K562 (cell line): ENCODE results near the gene ZNF853. TPM values are rescaled to one million over a fixed set of nuclear protein-coding genes. Genes with fewer than 3 reads are reported as not detected.
"Not testable (repeated sequence)": the region's sequence is repeated elsewhere in the genome, so short reads cannot be mapped to it uniquely, and the experiment has no call there.

Experiments
- BRD9 ChIP-seq: fragments of 450-650 bp; IDR thresholded peaks from 2 replicates; pipeline ENCODE4 v1.6.1; 2018; ENCODE audit warnings: low read depth; ENCODE audit not compliant: partially characterized antibody
- CEBPG ChIP-seq, 3 experiments: fragments of 200-800 bp in 1 of 3; sonication (Bioruptor generic) in 1 of 3; sonication (generic) in 1 of 3; formaldehyde crosslinking in 1 of 3; IDR thresholded peaks in 2 of 3; conservative IDR thresholded peaks in 1 of 3; 2 replicates each; pipeline versions ENCODE4 v1.6.1 to v1.8.0; 2016 to 2022; ENCODE audit warnings: missing compliant biosample characterization in 2 of 3, missing genetic modification characterization in 2 of 3, mild to moderate bottlenecking in 1 of 3, missing genetic modification reagents in 1 of 3
- DMBX1 ChIP-seq: fragments of 250-450 bp; sonication (Bioruptor Pico); IDR thresholded peaks from 2 replicates; pipeline ENCODE4 v1.8.0; 2022; ENCODE audit warnings: inconsistent platforms, mild to moderate bottlenecking, moderate library complexity, borderline replicate concordance
- FOXJ2 ChIP-seq: fragments of 200-800 bp; sonication (Bioruptor generic); IDR thresholded peaks from 2 replicates; pipeline ENCODE4 v1.6.1; 2016; ENCODE audit warnings: missing genetic modification characterization, missing compliant biosample characterization
- GABPA ChIP-seq: fragments of 200-800 bp; sonication (Bioruptor generic); conservative IDR thresholded peaks from 2 replicates; pipeline ENCODE4 v1.6.1; 2016; ENCODE audit warnings: low read depth, missing genetic modification characterization, missing compliant biosample characterization
- JUND ChIP-seq, 2 experiments: IDR thresholded peaks; 2 replicates in 1 of 2; 3 replicates in 1 of 2; pipeline ENCODE4 v1.6.1; 2011; ENCODE audit warnings: borderline replicate concordance in 2 of 2, low read depth in 2 of 2, low read length in 2 of 2, improper control_type of control experiment in 1 of 2, missing biosample characterization in 1 of 2, missing genetic modification characterization in 1 of 2, missing genetic modification reagents in 1 of 2
- MAZ ChIP-seq, 2 experiments: fragments of 450-650 bp in 1 of 2; sonication (generic) in 1 of 2; formaldehyde crosslinking; IDR thresholded peaks in 1 of 2; conservative IDR thresholded peaks in 1 of 2; 2 replicates each; pipeline versions ENCODE4 v1.4.0 to v1.5.0; 2020; ENCODE audit warnings: mild to moderate bottlenecking in 1 of 2, missing genetic modification reagents in 1 of 2
- NR2C2 ChIP-seq, 2 experiments: fragments of 200-800 bp in 1 of 2; sonication (Bioruptor generic) in 1 of 2; sonication (generic) in 1 of 2; formaldehyde crosslinking in 1 of 2; IDR thresholded peaks; 2 replicates each; pipeline versions ENCODE4 v1.6.1 to v1.8.0; 2016 to 2022; ENCODE audit warnings: mild to moderate bottlenecking in 1 of 2, missing compliant biosample characterization in 1 of 2, missing genetic modification characterization in 1 of 2, missing genetic modification reagents in 1 of 2
- SMARCA4 ChIP-seq: fragments of 450-650 bp; IDR thresholded peaks from 2 replicates; pipeline ENCODE4 v1.6.1; 2016
- TRIM24 ChIP-seq, 2 experiments: fragments of 450-650 bp; IDR thresholded peaks; 2 replicates each; pipeline ENCODE4 v1.6.1; 2016
- ZNF175 ChIP-seq: fragments of 200-800 bp; sonication (Bioruptor generic); IDR thresholded peaks from 2 replicates; pipeline ENCODE4 v1.6.1; 2016; ENCODE audit warnings: low read depth, mild to moderate bottlenecking, missing genetic modification characterization, missing compliant biosample characterization
- ZNF197 ChIP-seq: fragments of 200-800 bp; sonication (Bioruptor generic); IDR thresholded peaks from 2 replicates; pipeline ENCODE4 v1.6.1; 2016; ENCODE audit warnings: low read depth, missing genetic modification characterization, missing compliant biosample characterization
- polyA plus RNA-seq, 8 experiments: library from polyadenylated mRNA; depleted of rRNA in 4 of 8; stranded (reverse) in 5 of 8; unstranded in 3 of 8; fragments of >200 nt; fragmentation: Nextera tagmentation in 2 of 8; fragmentation: Illumina TruSeq in 1 of 8; extraction: Ambion mirVana in 2 of 8; extraction: Trizol in 1 of 8; gene quantifications; 2 replicates each; pipeline versions ENCODE4 v1.2.1 to v1.2.3, GENCODE V29; 2011 to 2014; ENCODE audit warnings: inconsistent platforms in 1 of 8, missing spikeins in 1 of 8
- total RNA-seq, 7 experiments: library from RNA; depleted of rRNA in 6 of 7; stranded (reverse); fragments of >200 nt in 6 of 7; fragmentation: Illumina TruSeq in 2 of 7; extraction: Trizol in 2 of 7; gene quantifications; 2 replicates each; pipeline versions ENCODE4 v1.2.1 to v1.2.3, GENCODE V29; 2011 to 2021; ENCODE audit warnings: low replicate concordance in 1 of 7

ZNF853 gene
- total and polyA plus RNA-seq, 9 of the 15 experiments (the other 6 are each of a cell fraction or from before 2014, with no cell fraction given), result 0.03 TPM; not detected in 8

GRCh38 chr7:6585746-6586432 is 29.5 kb upstream of the ZNF853 start (continued):
- TF ChIP-seq CEBPG (CRISPR knock-in tag; IDR thresholded peaks at IDR 0.05) (peak; percentile 59; the same call in 1 of the 2 replicates), CEBPG (tag; conservative IDR thresholded peaks at IDR 0.05 in 1 of 2, IDR thresholded peaks at IDR 0.05 in 1 of 2) (peak; percentile 10 to 95; a peak in 2 of 4 replicates), FOXJ2 (tag) (0 out of 2 replicates have a peak, but pooled peaks have one; percentile 29), NR2C2 (tag; IDR thresholded peaks at IDR 0.05) (0 out of 2 replicates have a peak, but pooled peaks have one; percentile 25), TRIM24 (IDR thresholded peaks at IDR 0.05) (peak; percentile 73 to 85; a peak in 2 of 4 replicates), ZNF175 (CRISPR knock-in tag) (peak; percentile 57; the same call in 1 of the 2 replicates), BRD9 (peak; percentile 38), MAZ (CRISPR knock-in tag; conservative IDR thresholded peaks at IDR 0.05 in 1 of 2, IDR thresholded peaks at IDR 0.05 in 1 of 2) (peak in 1 of 2 experiments; percentile 15; a peak in 1 of 4 replicates), DMBX1 (CRISPR knock-in tag) (peak; percentile 61; the same call in 1 of the 2 replicates), GABPA (tag) (peak; percentile 21; the same call in 1 of the 2 replicates), ZNF197 (CRISPR knock-in tag) (0 out of 2 replicates have a peak, but pooled peaks have one; percentile 52), SMARCA4 (peak; percentile 14; the same call in 1 of the 2 replicates), JUND (IDR thresholded peaks at IDR 0.05; ENCODE audit: borderline replicate concordance, low read depth, low read length) (peak; percentile 44; the same call in 1 of the 2 replicates)
- not testable (repeated sequence) for TF ChIP-seq NR2C2 (CRISPR knock-in tag; IDR thresholded peaks at IDR 0.05); JUND (tag; IDR thresholded peaks at IDR 0.05; ENCODE audit: borderline replicate concordance, low read depth, low read length)
